ENCODE results near the gene PITPNM1. TPM values are rescaled to one million over a fixed set of nuclear protein-coding genes. Genes with fewer than 3 reads are reported as not detected.

Gene PITPNM1
- total RNA-seq, 1 experiment from 2014 or later, result 55.9 TPM

GRCh38 chr11:67500831-67501715 is 4.1 kb downstream of the PITPNM1 start:
- no peak overlapping the region for H3K4me3 ChIP-seq (ENCODE audit: low read depth, low read length, poor library complexity, severe bottlenecking)
- DNase-seq (ENCODE audit: low spot score), result no peak
- intact Hi-C loops (cut with micrococcal nuclease; ENCODE audit: unreplicated experiment), result no loop called here
- TF ChIP-seq CTCF (conservative IDR thresholded peaks at IDR 0.05; ENCODE audit: low read depth, low read length) (no peak), EZH2 (IDR thresholded peaks at IDR 0.05; ENCODE audit: borderline replicate concordance, low read depth, low read length, poor library complexity, severe bottlenecking) (no peak)
- no peak overlapping the region for H3K27ac ChIP-seq (ENCODE audit: low read depth, low read length, poor library complexity, severe bottlenecking)
- H3K36me3 ChIP-seq (ENCODE audit: insufficient read depth, low read length, poor library complexity, severe bottlenecking), result peaks cover 5% of the 10 kb centered on the region
- no peaks in the 10 kb centered on the region for H3K27me3 ChIP-seq (replicated peaks; ENCODE audit: insufficient read depth, low read depth, low read length, poor library complexity)
- BruUV-seq (replicated peaks), result no TSS peak
- peaks cover 29% of the 10 kb centered on the region for H3K4me1 ChIP-seq (ENCODE audit: insufficient read depth, low read length, poor library complexity, severe bottlenecking)
- CTCF ChIA-PET, result no interaction called here
- POLR2A ChIA-PET (ENCODE audit: low non-redundant PET), result no interaction called here
- H3K9me3 ChIP-seq (ENCODE audit: low read depth, low read length, poor library complexity, severe bottlenecking), result no peaks in the 10 kb centered on the region

- Histone ChIP-seq H3K27me3 (replicated peaks; ENCODE audit: insufficient read depth, low read depth, low read length, poor library complexity) (no peaks in the 10 kb centered on the region), H3K27ac (ENCODE audit: low read depth, low read length, poor library complexity, severe bottlenecking) (no peak overlapping the region), H3K4me1 (ENCODE audit: insufficient read depth, low read length, poor library complexity, severe bottlenecking) (peaks cover 23% of the 10 kb centered on the region), H3K4me3 (ENCODE audit: low read depth, low read length, poor library complexity, severe bottlenecking) (no peak overlapping the region), H3K9me3 (ENCODE audit: low read depth, low read length, poor library complexity, severe bottlenecking) (no peaks in the 10 kb centered on the region), H3K36me3 (ENCODE audit: insufficient read depth, low read length, poor library complexity, severe bottlenecking) (peaks cover 9% of the 10 kb centered on the region)
- TF ChIP-seq EZH2 (IDR thresholded peaks at IDR 0.05; ENCODE audit: borderline replicate concordance, low read depth, low read length, poor library complexity, severe bottlenecking) (no peak), CTCF (conservative IDR thresholded peaks at IDR 0.05; ENCODE audit: low read depth, low read length) (no peak)
- POLR2A ChIA-PET (ENCODE audit: low non-redundant PET), result no interaction called here
- CTCF ChIA-PET, result no interaction called here
- intact Hi-C loops (cut with micrococcal nuclease; ENCODE audit: unreplicated experiment), result no loop called here
- no peak for DNase-seq (ENCODE audit: low spot score)
- BruUV-seq (replicated peaks), result no TSS peak
These were observed 4.7 kb downstream of the PITPNM1 start for GRCh38 chr11:67500484-67500821.

- Histone ChIP-seq H3K27me3 (replicated peaks; ENCODE audit: insufficient read depth, low read depth, low read length, poor library complexity) (no peaks in the 10 kb centered on the region), H3K9me3 (ENCODE audit: low read depth, low read length, poor library complexity, severe bottlenecking) (no peaks in the 10 kb centered on the region), H3K4me1 (ENCODE audit: insufficient read depth, low read length, poor library complexity, severe bottlenecking) (peaks cover 19% of the 10 kb centered on the region), H3K4me3 (ENCODE audit: low read depth, low read length, poor library complexity, severe bottlenecking) (no peak overlapping the region), H3K36me3 (ENCODE audit: insufficient read depth, low read length, poor library complexity, severe bottlenecking) (peaks cover 12% of the 10 kb centered on the region), H3K27ac (ENCODE audit: low read depth, low read length, poor library complexity, severe bottlenecking) (no peak overlapping the region)
- ChIA-PET CTCF (no interaction called here), POLR2A (ENCODE audit: low non-redundant PET) (no interaction called here)
- intact Hi-C loops (cut with micrococcal nuclease; ENCODE audit: unreplicated experiment), result no loop called here
- no TSS peak for BruUV-seq (replicated peaks)
- no peak for DNase-seq (ENCODE audit: low spot score)
- no peak for TF ChIP-seq CTCF (conservative IDR thresholded peaks at IDR 0.05; ENCODE audit: low read depth, low read length)
- no peak for TF ChIP-seq EZH2 (IDR thresholded peaks at IDR 0.05; ENCODE audit: borderline replicate concordance, low read depth, low read length, poor library complexity, severe bottlenecking)
These were observed 5.2 kb downstream of the PITPNM1 start for GRCh38 chr11:67499808-67500483.

Measured in A673 (cell line).